ENCODE data around the gene DNAJC28.
A peak's percentile ranks its signal among the peaks of the same experiment; 100 is the strongest.

Gene DNAJC28

GRCh38 chr21:33441489-33442477, 49.7 kb downstream of the DNAJC28 start (continued):
- peak; percentile 77; the same call in 1 of the 2 replicates for TF ChIP-seq ATF2 (tag by site-specific recombination; IDR thresholded peaks at IDR 0.05; ENCODE audit: low read depth)
- no peak for TF ChIP-seq ZNF514 (tag by site-specific recombination; IDR thresholded peaks at IDR 0.05)
- TF ChIP-seq CTCF (tag by site-specific recombination; IDR thresholded peaks at IDR 0.05) = no peak
- no peak for TF ChIP-seq ZNF248 (tag by site-specific recombination; IDR thresholded peaks at IDR 0.05)
- TF ChIP-seq ZNF280D (tag by site-specific recombination; IDR thresholded peaks at IDR 0.05) = no peak
- no peak for TF ChIP-seq ZNF777 (tag by site-specific recombination; IDR thresholded peaks at IDR 0.05; ENCODE audit: borderline replicate concordance)
- TF ChIP-seq ZEB2 (tag by site-specific recombination; IDR thresholded peaks at IDR 0.05) = peak; percentile 90
- no peak for TF ChIP-seq ZFP3 (tag by site-specific recombination; IDR thresholded peaks at IDR 0.05; ENCODE audit: low read depth)
- no peak for TF ChIP-seq ZNF621 (tag by site-specific recombination; IDR thresholded peaks at IDR 0.05)
- no peak for TF ChIP-seq HOXA7 (CRISPR knock-in tag; IDR thresholded peaks at IDR 0.05; ENCODE audit: borderline replicate concordance)
- TF ChIP-seq ZNF423 (tag by site-specific recombination; IDR thresholded peaks at IDR 0.05) = peak; percentile 71
- TF ChIP-seq ZNF76 (tag by site-specific recombination; IDR thresholded peaks at IDR 0.05; ENCODE audit: borderline replicate concordance, low read depth) = peak; percentile 77
- TF ChIP-seq ZBTB11 (tag by site-specific recombination; conservative IDR thresholded peaks at IDR 0.05; ENCODE audit: low read depth) = no peak
- peak; percentile 95 for TF ChIP-seq ZNF629 (tag by site-specific recombination; IDR thresholded peaks at IDR 0.05)
- TF ChIP-seq ZNF324 (tag by site-specific recombination; IDR thresholded peaks at IDR 0.05) = 0 out of 2 replicates have a peak, but pooled peaks have one; percentile 32
- TF ChIP-seq ZXDB (tag by site-specific recombination; IDR thresholded peaks at IDR 0.05) = no peak
- no peak for TF ChIP-seq ZNF670 (tag by site-specific recombination; IDR thresholded peaks at IDR 0.05; ENCODE audit: low read depth)
- TF ChIP-seq SP3 (tag by site-specific recombination; IDR thresholded peaks at IDR 0.05) = 0 out of 2 replicates have a peak, but pooled peaks have one; percentile 36
- TF ChIP-seq KLF10 (tag by site-specific recombination; IDR thresholded peaks at IDR 0.05) = peak; percentile 78
- TF ChIP-seq ZNF184 (tag by site-specific recombination; IDR thresholded peaks at IDR 0.05) = peak; percentile 92
- no peak for TF ChIP-seq ZNF501 (tag by site-specific recombination; IDR thresholded peaks at IDR 0.05)
- TF ChIP-seq PRDM6 (tag by site-specific recombination; IDR thresholded peaks at IDR 0.05) = no peak
- no peak for TF ChIP-seq GLI4 (tag by site-specific recombination; IDR thresholded peaks at IDR 0.05)
- no peak for TF ChIP-seq ZNF658 (tag by site-specific recombination; IDR thresholded peaks at IDR 0.05)
- no peak for TF ChIP-seq BCL6B (tag by site-specific recombination; IDR thresholded peaks at IDR 0.05)
- TF ChIP-seq GLIS1 (tag by site-specific recombination; IDR thresholded peaks at IDR 0.05) = peak; percentile 44; the same call in 1 of the 2 replicates
- TF ChIP-seq ZIC2 (tag by site-specific recombination; IDR thresholded peaks at IDR 0.05) = no peak
